Suprapubic skin (tissue), 4 donors: Measurements from ENCODE around the gene NADSYN1. TPM values are rescaled to one million over a fixed set of nuclear protein-coding genes. Genes with fewer than 3 reads are reported as not detected.

Experiments
- DNase-seq, 2 donors: peaks; one replicate each; pipeline ENCODE4 v3.0.0-alpha.2; 2019; ENCODE audit warnings: low spot score in 2 of 2
- H3K27ac ChIP-seq: fragments of 200-600 bp; sonication (generic); one replicate; pipeline ENCODE4 v1.5.1; 2019
- H3K27me3 ChIP-seq: fragments of 200-600 bp; sonication (generic); one replicate; pipeline ENCODE4 v1.5.1; 2019
- H3K36me3 ChIP-seq: fragments of 200-600 bp; sonication (generic); one replicate; pipeline ENCODE4 v1.5.1; 2019
- H3K4me1 ChIP-seq: fragments of 200-600 bp; sonication (generic); one replicate; pipeline ENCODE4 v1.5.1; 2019
- H3K4me3 ChIP-seq: fragments of 200-600 bp; sonication (generic); one replicate; pipeline ENCODE4 v1.5.1; 2019; ENCODE audit warnings: mild to moderate bottlenecking
- H3K9me3 ChIP-seq: fragments of 200-600 bp; sonication (generic); one replicate; pipeline ENCODE4 v1.5.1; 2019
- EP300 ChIP-seq: sonication (generic); formaldehyde crosslinking; IDR thresholded peaks from one replicate; pipeline ENCODE4 v1.6.1; 2017; ENCODE audit warnings: antibody characterized with exemption
- POLR2A ChIP-seq, 2 donors: fragments of 450-650 bp; IDR thresholded peaks; one replicate each; pipeline ENCODE4 v1.6.1; 2017; ENCODE audit warnings: antibody characterized with exemption in 2 of 2, mild to moderate bottlenecking in 2 of 2, moderate library complexity in 2 of 2
- POLR2AphosphoS5 ChIP-seq, 3 donors: sonication (generic); formaldehyde crosslinking; IDR thresholded peaks; one replicate each; pipeline ENCODE4 v1.6.1; 2017; ENCODE audit warnings: antibody characterized with exemption in 3 of 3
- WGBS: methylation state at CpG from one replicate; pipeline ENCODE4 v1.1.5; 2018; 5-methylcytosine and 5-hydroxymethylcytosine counted together
- total RNA-seq, 4 donors: library from RNA; depleted of rRNA; stranded (reverse); fragments of >200 nt; gene quantifications; one replicate each; pipeline ENCODE4 v1.1.0, GENCODE V29; 2016
- TF ChIP-seq, protein P1 (sequence below), 2 donors: fragments of 200-600 bp in 1 of 2; fragments of 450-650 bp in 1 of 2; sonication (generic) in 1 of 2; IDR thresholded peaks; one replicate each; pipeline ENCODE4 v1.5.1; 2016 to 2019; ENCODE audit warnings: antibody characterized with exemption in 2 of 2, mild to moderate bottlenecking in 1 of 2, moderate library complexity in 1 of 2

Gene NADSYN1
- total RNA-seq, 4 donors from 2014 or later: 51.5 to 120 (median 61.3) TPM

DNA sequence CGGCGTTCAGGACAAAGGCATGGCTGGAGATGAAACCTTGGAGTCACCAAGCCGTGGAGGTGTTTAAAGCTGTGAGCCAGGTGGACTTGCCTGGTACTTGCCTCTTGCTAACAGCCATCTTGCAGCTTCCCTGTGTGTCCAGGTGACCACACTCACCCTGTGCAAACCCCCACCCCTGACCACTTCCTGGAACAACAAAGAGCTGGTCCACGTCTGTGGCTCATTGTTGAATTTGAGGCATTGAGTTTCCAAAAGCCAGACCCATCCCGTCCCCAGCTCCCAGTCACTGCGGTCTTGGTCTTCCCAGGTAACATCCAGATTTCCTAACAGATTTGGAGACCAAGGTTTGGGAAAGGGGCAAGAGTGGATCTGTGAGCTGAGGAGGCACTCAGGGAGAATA, 23.3 kb upstream of the NADSYN1 start:
- H3K27me3 ChIP-seq: peaks cover 5% of the 10 kb centered on the region
- WGBS: 82% methylated on average over 6 of the region's 6 CpGs
- peaks cover 49% of the 10 kb centered on the region for H3K4me1 ChIP-seq
- DNase-seq: peak; percentile 34 to 43
- H3K36me3 ChIP-seq: no peaks in the 10 kb centered on the region
- no peaks in the 10 kb centered on the region for H3K9me3 ChIP-seq
- no peak overlapping the region for H3K4me3 ChIP-seq
- no peak overlapping the region for H3K27ac ChIP-seq
- no peak for TF ChIP-seq EP300

DNA sequence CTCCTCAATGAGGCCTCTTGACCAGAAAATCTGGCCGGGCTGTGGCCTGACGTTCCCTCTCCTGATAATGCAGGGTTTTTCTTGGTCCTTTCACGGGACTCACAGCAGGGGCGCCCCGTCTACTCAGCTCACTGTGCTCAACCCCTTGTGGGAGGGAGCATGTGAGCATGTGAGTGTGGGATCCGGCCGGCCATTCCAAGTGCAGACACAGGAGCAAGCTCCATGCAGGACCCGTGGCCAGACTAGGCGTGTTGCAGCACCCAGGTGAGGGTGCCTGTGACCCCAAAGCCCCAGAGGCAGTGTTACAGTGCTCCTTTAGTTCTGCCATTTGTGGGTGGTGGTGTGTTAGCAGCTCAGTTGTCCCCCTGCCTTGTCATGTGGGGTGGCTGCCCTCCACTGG, 22.8 kb upstream of the NADSYN1 start:
- Histone ChIP-seq H3K4me1 (peaks cover 50% of the 10 kb centered on the region), H3K27ac (no peak overlapping the region), H3K36me3 (no peaks in the 10 kb centered on the region), H3K27me3 (peaks cover 5% of the 10 kb centered on the region), H3K9me3 (no peaks in the 10 kb centered on the region), H3K4me3 (no peak overlapping the region)
- TF ChIP-seq EP300: no peak
- TF ChIP-seq, protein P1, sequence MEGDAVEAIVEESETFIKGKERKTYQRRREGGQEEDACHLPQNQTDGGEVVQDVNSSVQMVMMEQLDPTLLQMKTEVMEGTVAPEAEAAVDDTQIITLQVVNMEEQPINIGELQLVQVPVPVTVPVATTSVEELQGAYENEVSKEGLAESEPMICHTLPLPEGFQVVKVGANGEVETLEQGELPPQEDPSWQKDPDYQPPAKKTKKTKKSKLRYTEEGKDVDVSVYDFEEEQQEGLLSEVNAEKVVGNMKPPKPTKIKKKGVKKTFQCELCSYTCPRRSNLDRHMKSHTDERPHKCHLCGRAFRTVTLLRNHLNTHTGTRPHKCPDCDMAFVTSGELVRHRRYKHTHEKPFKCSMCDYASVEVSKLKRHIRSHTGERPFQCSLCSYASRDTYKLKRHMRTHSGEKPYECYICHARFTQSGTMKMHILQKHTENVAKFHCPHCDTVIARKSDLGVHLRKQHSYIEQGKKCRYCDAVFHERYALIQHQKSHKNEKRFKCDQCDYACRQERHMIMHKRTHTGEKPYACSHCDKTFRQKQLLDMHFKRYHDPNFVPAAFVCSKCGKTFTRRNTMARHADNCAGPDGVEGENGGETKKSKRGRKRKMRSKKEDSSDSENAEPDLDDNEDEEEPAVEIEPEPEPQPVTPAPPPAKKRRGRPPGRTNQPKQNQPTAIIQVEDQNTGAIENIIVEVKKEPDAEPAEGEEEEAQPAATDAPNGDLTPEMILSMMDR (IDR thresholded peaks at IDR 0.05): no peak
- TF ChIP-seq POLR2AphosphoS5 (IDR thresholded peaks at IDR 0.05): no peak
- TF ChIP-seq POLR2A (IDR thresholded peaks at IDR 0.05): no peak
- 97% methylated on average over 6 of the region's 9 CpGs for WGBS
- DNase-seq: peak; percentile 59 to 69

DNA sequence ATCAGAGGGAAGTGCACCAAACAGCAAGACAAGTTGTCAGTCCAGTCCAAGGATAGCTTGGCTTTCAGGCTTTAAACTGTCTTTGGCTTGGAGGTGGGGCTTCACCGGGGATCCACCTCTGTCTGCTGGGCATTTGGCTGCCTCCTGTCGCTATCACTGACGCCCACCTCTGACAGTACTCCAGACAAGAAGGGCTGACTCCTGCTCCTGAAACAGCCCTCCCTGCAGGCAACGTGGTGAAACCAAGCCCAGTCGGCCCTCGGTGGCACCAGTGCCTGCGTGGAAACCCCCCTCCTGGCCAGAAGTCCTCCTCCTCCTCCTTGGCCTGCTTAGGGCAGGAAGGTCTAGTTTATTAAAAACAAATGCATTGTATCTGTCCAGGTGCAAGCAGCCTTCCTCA, 21.7 kb upstream of the NADSYN1 start:
- H3K9me3 ChIP-seq: no peaks in the 10 kb centered on the region
- H3K36me3 ChIP-seq: no peaks in the 10 kb centered on the region
- DNase-seq: peak in 1 of 2 donors; percentile 45
- WGBS: 39% methylated on average over 7 of the region's 7 CpGs
- peak overlapping the region; percentile 2 for H3K27ac ChIP-seq
- H3K4me1 ChIP-seq: peaks cover 47% of the 10 kb centered on the region
- H3K27me3 ChIP-seq: peaks cover 5% of the 10 kb centered on the region
- H3K4me3 ChIP-seq: no peak overlapping the region
- TF ChIP-seq, protein P1 (IDR thresholded peaks at IDR 0.05): no peak
- TF ChIP-seq EP300: no peak
- TF ChIP-seq POLR2AphosphoS5 (IDR thresholded peaks at IDR 0.05): no peak
- TF ChIP-seq POLR2A (IDR thresholded peaks at IDR 0.05): no peak

DNA sequence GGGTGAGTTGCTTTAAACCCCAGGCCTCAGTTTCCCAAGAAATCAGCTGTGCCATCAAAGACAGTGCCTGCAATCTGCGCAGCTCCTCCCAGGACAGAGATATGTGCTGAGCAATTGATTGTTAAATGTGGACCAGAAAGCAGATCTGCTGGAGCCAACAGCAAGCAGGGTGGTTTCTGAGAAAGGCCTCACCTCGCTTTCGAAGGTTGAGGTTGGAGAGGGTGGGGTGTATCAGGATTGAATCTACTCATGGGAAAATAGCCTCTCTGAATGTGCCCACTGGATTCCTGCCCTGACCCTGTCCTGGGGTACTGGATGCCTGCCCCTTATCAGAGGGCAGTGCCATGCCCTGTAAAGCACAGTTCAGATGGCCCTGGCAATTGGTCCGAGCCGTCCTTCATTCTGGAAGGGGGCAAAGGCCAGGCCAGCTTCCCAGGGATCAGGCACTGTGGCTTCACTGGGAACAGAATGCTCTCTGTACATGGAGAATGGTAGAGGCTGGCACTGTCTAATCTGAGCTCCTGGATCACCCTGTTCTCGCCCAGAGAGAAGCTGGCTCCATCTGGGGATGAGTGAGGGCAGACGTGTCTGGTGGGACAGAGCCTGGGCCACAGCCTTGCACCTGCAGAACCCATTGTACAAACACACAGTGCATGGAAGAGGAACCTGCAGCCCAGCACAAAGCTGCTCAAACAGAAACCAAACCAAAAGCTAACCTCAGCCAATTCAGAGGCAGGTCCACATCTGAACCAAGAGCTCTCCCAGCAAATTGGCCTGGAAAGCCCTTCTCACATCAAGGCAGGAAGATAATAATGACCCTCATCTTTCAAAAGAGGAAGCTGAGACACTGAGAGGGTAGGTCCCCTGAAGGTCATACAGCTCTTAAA, 20.0 kb upstream of the NADSYN1 start:
- H3K27ac ChIP-seq: peak overlapping the region; percentile 78
- peaks cover 5% of the 10 kb centered on the region for H3K27me3 ChIP-seq
- peak in 1 of 2 donors; percentile 59 for DNase-seq
- H3K36me3 ChIP-seq: peaks cover 2% of the 10 kb centered on the region
- peaks cover 47% of the 10 kb centered on the region for H3K4me1 ChIP-seq
- no peak overlapping the region for H3K4me3 ChIP-seq
- WGBS: 72% methylated on average over 7 of the region's 7 CpGs
- TF ChIP-seq, protein P1 (IDR thresholded peaks at IDR 0.05): no peak
- TF ChIP-seq EP300: no peak
- no peak for TF ChIP-seq POLR2AphosphoS5 (IDR thresholded peaks at IDR 0.05)
- no peak for TF ChIP-seq POLR2A (IDR thresholded peaks at IDR 0.05)
- H3K9me3 ChIP-seq: no peaks in the 10 kb centered on the region

DNA sequence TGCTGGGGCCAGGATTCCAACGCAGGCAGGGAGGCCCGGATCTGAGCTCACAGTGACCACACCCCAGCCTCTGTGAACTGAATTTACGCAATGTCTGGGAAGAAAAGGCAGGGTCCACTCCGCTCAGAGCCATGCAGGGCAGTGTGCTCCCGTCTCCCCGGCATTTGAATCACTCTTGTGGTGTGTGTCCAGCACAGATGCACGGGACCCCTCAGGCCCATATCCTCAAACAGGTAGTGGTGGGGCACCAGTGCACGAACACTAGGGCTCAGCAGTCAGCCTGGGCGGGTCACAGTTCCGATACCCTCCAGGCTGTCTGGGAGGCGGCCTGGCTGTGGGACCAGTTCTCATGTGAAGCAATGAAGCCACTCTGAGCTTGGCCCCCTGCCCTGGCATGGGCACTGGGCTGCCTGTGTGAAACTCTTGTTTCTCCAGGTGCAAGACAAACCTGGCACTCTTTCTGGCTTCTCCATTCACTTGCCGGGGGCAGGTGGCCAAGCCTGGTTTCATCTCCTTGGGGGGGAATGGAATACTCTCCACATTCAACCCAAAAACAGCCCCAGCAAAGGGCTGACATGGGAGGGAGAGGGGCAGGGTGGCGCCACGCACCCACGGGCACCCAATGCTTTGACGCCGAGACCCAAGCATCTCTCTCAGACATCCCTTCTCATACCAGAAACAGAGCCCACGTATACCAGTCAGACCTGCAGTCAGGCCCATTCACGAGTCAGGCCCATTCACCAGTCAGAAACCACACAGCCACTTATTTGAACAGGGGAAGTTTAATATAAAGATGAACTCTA, 19.2 kb upstream of the NADSYN1 start:
- Histone ChIP-seq H3K4me3 (no peak overlapping the region), H3K36me3 (peaks cover 7% of the 10 kb centered on the region), H3K27ac (peak overlapping the region; percentile 78), H3K9me3 (no peaks in the 10 kb centered on the region), H3K27me3 (peaks cover 5% of the 10 kb centered on the region), H3K4me1 (peaks cover 42% of the 10 kb centered on the region)
- 43% methylated on average over 9 of the region's 19 CpGs for WGBS
- TF ChIP-seq EP300 (no peak), POLR2AphosphoS5 (IDR thresholded peaks at IDR 0.05) (peak in 1 of 3 donors; percentile 52)
- DNase-seq: peak; percentile 82 to 90
